Transverse colon (tissue), 4 donors: ENCODE measurements around the gene OARD1. TPM values are rescaled to one million over a fixed set of nuclear protein-coding genes. Genes with fewer than 3 reads are reported as not detected.

Source experiments
- DNase-seq: peaks from one replicate; pipeline ENCODE4 v3.0.0-alpha.2; 2019
- H3K27ac ChIP-seq, 4 donors: fragments of 200-600 bp; sonication (generic); 2 replicates each; pipeline ENCODE4 v1.5.1; 2016 to 2018; ENCODE audit warnings: inconsistent platforms in 4 of 4
- H3K27me3 ChIP-seq: fragments of 200-600 bp; sonication (generic); 2 replicates; pipeline ENCODE4 v1.5.1; 2017; ENCODE audit warnings: inconsistent platforms
- H3K36me3 ChIP-seq, 4 donors: fragments of 200-600 bp; sonication (generic); 2 replicates each; pipeline ENCODE4 v1.5.1; 2017 to 2019; ENCODE audit warnings: inconsistent platforms in 4 of 4
- H3K4me1 ChIP-seq, 4 donors: fragments of 200-600 bp; sonication (generic); 2 replicates each; pipeline ENCODE4 v1.5.1; 2017 to 2020; ENCODE audit warnings: inconsistent platforms in 4 of 4
- H3K4me3 ChIP-seq, 4 donors: fragments of 200-600 bp; sonication (generic); 1 replicate in 1 of 4; 2 replicates in 3 of 4; pipeline versions ENCODE4 v1.5.1 to v1.6.1; 2017 to 2019; ENCODE audit warnings: inconsistent platforms in 4 of 4
- H3K9me3 ChIP-seq, 2 donors: fragments of 200-600 bp; sonication (generic); 2 replicates each; pipeline ENCODE4 v1.5.1; 2017 to 2019; ENCODE audit warnings: inconsistent platforms in 2 of 2
- EP300 ChIP-seq: sonication (generic); formaldehyde crosslinking; IDR thresholded peaks from one replicate; pipeline ENCODE4 v1.6.1; 2017; ENCODE audit warnings: antibody characterized with exemption, low read depth
- POLR2A ChIP-seq: fragments of 450-650 bp; IDR thresholded peaks from one replicate; pipeline ENCODE4 v1.6.1; 2016; ENCODE audit warnings: antibody characterized with exemption, mild to moderate bottlenecking, moderate library complexity
- POLR2AphosphoS5 ChIP-seq, 3 donors: sonication (generic); formaldehyde crosslinking; IDR thresholded peaks; one replicate each; pipeline ENCODE4 v1.6.1; 2016; ENCODE audit warnings: antibody characterized with exemption in 3 of 3
- WGBS, 2 donors: methylation state at CpG; one replicate each; pipeline ENCODE4 v1.1.5; 2018; ENCODE audit warnings: low coverage in 1 of 2; 5-methylcytosine and 5-hydroxymethylcytosine counted together
- in situ Hi-C, 4 donors: fragments of 200-750 bp; cut with MboI; loops; one replicate each; pipeline versions ENCODE4 v1.15.0 to v1.15.1; 2017; ENCODE audit warnings: low sequenced_read_pairs in 3 of 4, low pct_ligation_motif_present in 1 of 4, low pct_unique_long_range_greater_than_20kb in 1 of 4
- intact Hi-C: fragments of 100-400 bp; cut with DNase I; formaldehyde crosslinking; loops from one replicate; pipeline ENCODE4 v1.15.1; 2023; ENCODE audit warnings: low total_unique reads
- total RNA-seq, 4 donors: library from RNA; depleted of rRNA; stranded (reverse); fragments of >200 nt; gene quantifications; one replicate each; pipeline ENCODE4 v1.1.0, GENCODE V29; 2016
- TF ChIP-seq, protein P1 (sequence below), 5 experiments: fragments of 200-600 bp in 3 of 5; fragments of 450-650 bp in 2 of 5; sonication (generic) in 3 of 5; IDR thresholded peaks; 1 replicate in 2 of 5; 2 replicates in 3 of 5; pipeline ENCODE4 v1.5.1; 2016 to 2017; ENCODE audit warnings: antibody characterized with exemption in 5 of 5, inconsistent platforms in 3 of 5, mild to moderate bottlenecking in 2 of 5, moderate library complexity in 1 of 5

Gene OARD1
- total RNA-seq, 4 donors from 2014 or later, result 1.4 to 27.6 (median 13.7) TPM

DNA sequence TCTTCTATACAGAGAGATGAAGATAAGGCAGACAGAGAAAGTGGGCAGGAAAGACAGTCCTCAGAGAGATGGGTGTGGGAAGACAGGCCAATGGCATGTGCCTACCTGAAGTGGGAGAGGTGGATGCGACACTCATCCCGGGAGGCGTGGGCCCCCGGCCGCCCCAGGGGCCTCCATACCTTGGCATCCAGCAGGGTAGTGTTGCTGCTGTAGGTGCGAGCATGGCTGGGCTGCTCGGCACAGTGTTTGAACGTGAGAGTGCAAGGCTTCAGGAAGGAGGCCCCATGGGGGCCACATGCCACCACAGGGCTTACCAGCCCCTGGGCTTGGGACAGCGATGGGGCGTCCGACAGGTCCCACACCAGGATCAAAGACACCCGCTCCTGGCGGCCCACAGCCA, 38.4 kb downstream of the OARD1 start:
- Histone ChIP-seq H3K4me1 (peaks cover 0 to 5% (median under 1%) of the 10 kb centered on the region in 4 donors), H3K27ac (no peak overlapping the region), H3K27me3 (no peaks in the 10 kb centered on the region), H3K9me3 (no peaks in the 10 kb centered on the region), H3K4me3 (no peak overlapping the region), H3K36me3 (no peaks in the 10 kb centered on the region)
- TF ChIP-seq, protein P1, sequence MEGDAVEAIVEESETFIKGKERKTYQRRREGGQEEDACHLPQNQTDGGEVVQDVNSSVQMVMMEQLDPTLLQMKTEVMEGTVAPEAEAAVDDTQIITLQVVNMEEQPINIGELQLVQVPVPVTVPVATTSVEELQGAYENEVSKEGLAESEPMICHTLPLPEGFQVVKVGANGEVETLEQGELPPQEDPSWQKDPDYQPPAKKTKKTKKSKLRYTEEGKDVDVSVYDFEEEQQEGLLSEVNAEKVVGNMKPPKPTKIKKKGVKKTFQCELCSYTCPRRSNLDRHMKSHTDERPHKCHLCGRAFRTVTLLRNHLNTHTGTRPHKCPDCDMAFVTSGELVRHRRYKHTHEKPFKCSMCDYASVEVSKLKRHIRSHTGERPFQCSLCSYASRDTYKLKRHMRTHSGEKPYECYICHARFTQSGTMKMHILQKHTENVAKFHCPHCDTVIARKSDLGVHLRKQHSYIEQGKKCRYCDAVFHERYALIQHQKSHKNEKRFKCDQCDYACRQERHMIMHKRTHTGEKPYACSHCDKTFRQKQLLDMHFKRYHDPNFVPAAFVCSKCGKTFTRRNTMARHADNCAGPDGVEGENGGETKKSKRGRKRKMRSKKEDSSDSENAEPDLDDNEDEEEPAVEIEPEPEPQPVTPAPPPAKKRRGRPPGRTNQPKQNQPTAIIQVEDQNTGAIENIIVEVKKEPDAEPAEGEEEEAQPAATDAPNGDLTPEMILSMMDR (IDR thresholded peaks at IDR 0.05), result no peak
- TF ChIP-seq EP300 (no peak), POLR2AphosphoS5 (IDR thresholded peaks at IDR 0.05) (no peak), POLR2A (no peak)
- WGBS, 2 donors, result 96% methylated on average over 7 of the region's 13 CpGs; no CpG with 5 or more reads in 1 of the 2 donors
- DNase-seq, result no peak
- in situ Hi-C loops (loop anchor here in 2 of 4 donors (25.0 kb wide), 2 partner anchors 1046 to 1671 kb away; no protein-coding TSS in a partner anchor), intact Hi-C loops (loop anchor here (10.0 kb wide), 1 partner anchor 139 kb away; no protein-coding TSS in a partner anchor)

GRCh38 chr6:41032830-41033229, 39.3 kb downstream of the OARD1 start:
- TF ChIP-seq EP300, result no peak
- TF ChIP-seq, protein P1 (IDR thresholded peaks at IDR 0.05), result no peak
- no peak for TF ChIP-seq POLR2A
- TF ChIP-seq POLR2AphosphoS5 (IDR thresholded peaks at IDR 0.05), result no peak
- 91% methylated on average over 15 of the region's 15 CpGs; no CpG with 5 or more reads in 1 of the 2 donors for WGBS, 2 donors
- DNase-seq, result no peak
- H3K4me3 ChIP-seq, result no peak overlapping the region
- H3K27me3 ChIP-seq, result no peaks in the 10 kb centered on the region
- no peaks in the 10 kb centered on the region for H3K9me3 ChIP-seq
- in situ Hi-C loops (loop anchor here in 2 of 4 donors (25.0 kb wide), 2 partner anchors 1046 to 1671 kb away; no protein-coding TSS in a partner anchor), intact Hi-C loops (loop anchor here (10.0 kb wide), 1 partner anchor 138 kb away; no protein-coding TSS in a partner anchor)
- H3K36me3 ChIP-seq, result no peaks in the 10 kb centered on the region
- H3K27ac ChIP-seq, result no peak overlapping the region
- peaks cover 4 to 11% (median 7%) of the 10 kb centered on the region in 4 donors for H3K4me1 ChIP-seq

GRCh38 chr6:41028561-41029412, 43.4 kb downstream of the OARD1 start:
- Histone ChIP-seq H3K4me3 (peak overlapping the region; percentile 0 to 52 (median 40)), H3K4me1 (peaks cover 9 to 20% (median 12%) of the 10 kb centered on the region in 4 donors), H3K27me3 (no peaks in the 10 kb centered on the region), H3K36me3 (no peaks in the 10 kb centered on the region), H3K9me3 (no peaks in the 10 kb centered on the region), H3K27ac (peak overlapping the region; percentile 9 to 73 (median 70))
- WGBS, 2 donors, result 66 to 79% methylated on average over 3 to 13 of the region's 13 CpGs
- in situ Hi-C loops (loop anchor here in 3 of 4 donors (10.0 to 25.0 kb wide), 3 partner anchors 134 to 1666 kb away; no protein-coding TSS in a partner anchor), intact Hi-C loops (no loop called here)
- no peak for DNase-seq
- TF ChIP-seq EP300 (no peak), POLR2AphosphoS5 (IDR thresholded peaks at IDR 0.05) (no peak), POLR2A (no peak)
- TF ChIP-seq, protein P1 (IDR thresholded peaks at IDR 0.05), result no peak
